ENCODE data around the gene NR3C2. TPM values are rescaled to one million over a fixed set of nuclear protein-coding genes. Genes with fewer than 3 reads are reported as not detected.

The NR3C2 gene
- total RNA-seq, 1 donor from 2014 or later, result 2.5 TPM

DNA sequence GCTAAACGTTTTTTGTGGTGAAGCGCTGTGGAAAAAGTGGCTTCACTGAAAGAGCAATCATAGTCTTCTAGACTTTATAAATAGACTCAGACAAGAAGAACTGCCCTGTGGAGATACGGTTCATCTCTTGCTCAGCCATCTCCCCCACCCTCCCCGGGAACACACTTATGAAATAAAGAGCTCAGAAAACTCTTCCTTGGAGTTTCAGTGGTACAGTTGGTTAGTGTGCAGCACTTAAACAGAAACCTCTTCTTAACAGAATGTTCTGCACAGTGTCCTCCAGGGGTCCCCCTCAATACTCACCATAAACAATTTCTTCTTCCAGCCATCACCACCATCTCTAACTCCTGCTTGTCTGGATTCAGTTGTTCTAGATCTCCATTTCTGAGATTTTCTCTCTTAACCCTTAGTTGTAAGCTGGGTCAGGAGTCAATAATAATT, 397.3 kb downstream of the NR3C2 start:
- Mint-ChIP-seq H3K4me3 (ENCODE audit: unreplicated experiment) (no peak overlapping the region), H3K36me3 (ENCODE audit: low read depth, unreplicated experiment) (peaks cover 5% of the 10 kb centered on the region), H3K9me3 (ENCODE audit: unreplicated experiment) (no peaks in the 10 kb centered on the region), H3K27ac (ENCODE audit: unreplicated experiment) (no peak overlapping the region), H3K4me1 (ENCODE audit: low read depth, unreplicated experiment) (no peaks in the 10 kb centered on the region), H3K27me3 (ENCODE audit: low read depth, unreplicated experiment) (no peaks in the 10 kb centered on the region)
- Histone ChIP-seq H3K36me3 (ENCODE audit: insufficient read depth, low read length) (peaks cover 6% of the 10 kb centered on the region), H3K4me1 (ENCODE audit: insufficient read depth, low read length) (no peaks in the 10 kb centered on the region), H2AFZ (ENCODE audit: low read depth, low read length) (no peak overlapping the region), H3K27me3 (ENCODE audit: insufficient read depth, low read length) (no peaks in the 10 kb centered on the region), H3K4me2 (ENCODE audit: low read length) (no peak overlapping the region), H3K9me3 (ENCODE audit: insufficient read depth, low read depth, low read length) (no peaks in the 10 kb centered on the region), H3K4me3 (ENCODE audit: insufficient read depth, low read depth, low read length) (no peak overlapping the region), H4K20me1 (ENCODE audit: insufficient read depth, low read length) (peaks cover 16% of the 10 kb centered on the region), H3K9ac (ENCODE audit: low read length) (no peak overlapping the region), H3K27ac (ENCODE audit: low read depth, low read length) (no peak overlapping the region), H3K79me2 (ENCODE audit: insufficient read depth, low read length) (peaks cover 1% of the 10 kb centered on the region)
- no peak for DNase-seq (ENCODE audit: low read depth)
- TF ChIP-seq, protein P1, sequence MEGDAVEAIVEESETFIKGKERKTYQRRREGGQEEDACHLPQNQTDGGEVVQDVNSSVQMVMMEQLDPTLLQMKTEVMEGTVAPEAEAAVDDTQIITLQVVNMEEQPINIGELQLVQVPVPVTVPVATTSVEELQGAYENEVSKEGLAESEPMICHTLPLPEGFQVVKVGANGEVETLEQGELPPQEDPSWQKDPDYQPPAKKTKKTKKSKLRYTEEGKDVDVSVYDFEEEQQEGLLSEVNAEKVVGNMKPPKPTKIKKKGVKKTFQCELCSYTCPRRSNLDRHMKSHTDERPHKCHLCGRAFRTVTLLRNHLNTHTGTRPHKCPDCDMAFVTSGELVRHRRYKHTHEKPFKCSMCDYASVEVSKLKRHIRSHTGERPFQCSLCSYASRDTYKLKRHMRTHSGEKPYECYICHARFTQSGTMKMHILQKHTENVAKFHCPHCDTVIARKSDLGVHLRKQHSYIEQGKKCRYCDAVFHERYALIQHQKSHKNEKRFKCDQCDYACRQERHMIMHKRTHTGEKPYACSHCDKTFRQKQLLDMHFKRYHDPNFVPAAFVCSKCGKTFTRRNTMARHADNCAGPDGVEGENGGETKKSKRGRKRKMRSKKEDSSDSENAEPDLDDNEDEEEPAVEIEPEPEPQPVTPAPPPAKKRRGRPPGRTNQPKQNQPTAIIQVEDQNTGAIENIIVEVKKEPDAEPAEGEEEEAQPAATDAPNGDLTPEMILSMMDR (IDR thresholded peaks at IDR 0.05; ENCODE audit: insufficient read depth, low read depth, low read length), result no peak
- no peak for TF ChIP-seq EZH2 (IDR thresholded peaks at IDR 0.05; ENCODE audit: insufficient read depth, low read length)
- FAIRE-seq, result no peak

DNA sequence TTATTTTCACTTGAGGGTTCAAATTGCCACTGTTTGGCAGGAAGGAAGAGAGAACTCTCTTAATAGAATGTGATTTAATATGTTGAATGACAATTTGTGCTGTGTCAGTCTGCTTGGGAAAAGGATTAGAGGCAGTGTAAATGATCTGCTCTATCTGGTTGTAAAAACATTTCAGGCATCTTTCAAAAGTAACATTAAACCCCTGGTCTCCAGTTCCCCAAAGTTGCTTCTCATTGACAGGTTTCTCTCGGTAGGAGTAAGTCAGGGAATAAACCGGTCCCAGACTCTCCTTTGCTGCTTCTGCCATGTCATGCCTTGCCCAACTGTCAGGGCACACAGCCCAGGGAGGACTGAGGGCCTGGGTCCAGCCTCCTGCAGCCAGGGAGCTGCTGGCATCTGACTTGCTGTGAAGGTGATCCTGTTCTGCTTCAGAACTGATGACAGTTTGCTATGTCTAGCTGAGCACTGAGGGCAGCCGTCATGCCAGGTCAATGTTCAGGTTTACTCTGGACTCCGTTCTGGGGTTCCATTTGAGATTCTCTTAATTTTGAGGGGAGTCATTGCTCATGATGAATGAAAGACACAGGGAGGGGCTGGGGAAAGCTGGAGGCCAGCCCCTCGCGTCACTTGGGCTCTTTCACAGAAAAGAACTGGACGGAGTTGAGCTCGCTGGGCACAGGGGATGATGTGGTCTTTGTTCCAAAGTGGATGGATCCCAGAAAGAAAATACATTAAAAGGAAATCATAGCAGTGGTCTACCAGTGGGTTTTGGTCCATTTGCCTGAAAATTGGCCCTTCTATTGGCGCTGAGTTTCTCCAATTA, 397.9 kb downstream of the NR3C2 start:
- no peak overlapping the region for H3K4me3 Mint-ChIP-seq (ENCODE audit: unreplicated experiment)
- FAIRE-seq (no peak), DNase-seq (ENCODE audit: low read depth) (no peak)
- no peak overlapping the region for H3K4me2 ChIP-seq (ENCODE audit: low read length)
- no peak overlapping the region for H3K4me3 ChIP-seq (ENCODE audit: insufficient read depth, low read depth, low read length)
- no peak overlapping the region for H3K9ac ChIP-seq (ENCODE audit: low read length)
- no peaks in the 10 kb centered on the region for H3K9me3 ChIP-seq (ENCODE audit: insufficient read depth, low read depth, low read length)
- no peak for TF ChIP-seq EZH2 (IDR thresholded peaks at IDR 0.05; ENCODE audit: insufficient read depth, low read length)
- TF ChIP-seq, protein P1 (IDR thresholded peaks at IDR 0.05; ENCODE audit: insufficient read depth, low read depth, low read length), result no peak
- H3K4me1 Mint-ChIP-seq (ENCODE audit: low read depth, unreplicated experiment), result no peaks in the 10 kb centered on the region
- peaks cover 5% of the 10 kb centered on the region for H3K36me3 ChIP-seq (ENCODE audit: insufficient read depth, low read length)
- H2AFZ ChIP-seq (ENCODE audit: low read depth, low read length), result no peak overlapping the region
- H3K36me3 Mint-ChIP-seq (ENCODE audit: low read depth, unreplicated experiment), result peaks cover 5% of the 10 kb centered on the region
- no peaks in the 10 kb centered on the region for H3K9me3 Mint-ChIP-seq (ENCODE audit: unreplicated experiment)
- H3K27ac Mint-ChIP-seq (ENCODE audit: unreplicated experiment), result no peak overlapping the region
- H4K20me1 ChIP-seq (ENCODE audit: insufficient read depth, low read length), result peaks cover 18% of the 10 kb centered on the region
- H3K27ac ChIP-seq (ENCODE audit: low read depth, low read length), result no peak overlapping the region
- H3K27me3 ChIP-seq (ENCODE audit: insufficient read depth, low read length), result no peaks in the 10 kb centered on the region
- no peaks in the 10 kb centered on the region for H3K27me3 Mint-ChIP-seq (ENCODE audit: low read depth, unreplicated experiment)
- peaks cover 3% of the 10 kb centered on the region for H3K79me2 ChIP-seq (ENCODE audit: insufficient read depth, low read length)
- H3K4me1 ChIP-seq (ENCODE audit: insufficient read depth, low read length), result no peaks in the 10 kb centered on the region
